SK-N-SH (cell line): ENCODE results near the gene GREM2.

ENCODE experiments used
- CTCF ChIP-seq: fragments of 200-600 bp; sonication (generic); IDR thresholded peaks from 2 replicates; pipeline ENCODE4 v1.6.1; 2017; ENCODE audit warnings: antibody characterized with exemption, mild to moderate bottlenecking, moderate library complexity
- EP300 ChIP-seq, 2 experiments: IDR thresholded peaks; 2 replicates each; pipeline versions ENCODE4 v1.4.0 to v1.6.1; 2012; ENCODE audit warnings: borderline replicate concordance in 1 of 2, low read depth in 1 of 2, low read length in 1 of 2
- EZH2phosphoT487 ChIP-seq: fragments of 200-600 bp; sonication (generic); IDR thresholded peaks from 2 replicates; pipeline ENCODE4 v1.6.1; 2017; ENCODE audit warnings: low read depth, mixed run types, mild to moderate bottlenecking, antibody characterized with exemption, moderate library complexity, borderline replicate concordance
- FOXM1 ChIP-seq: IDR thresholded peaks from 2 replicates; pipeline ENCODE4 v1.4.0; 2012; ENCODE audit warnings: low read depth, mild to moderate bottlenecking
- MEF2A ChIP-seq: IDR thresholded peaks from 2 replicates; pipeline ENCODE4 v1.4.0; 2012; ENCODE audit warnings: low read depth, borderline replicate concordance
- SMC3 ChIP-seq: IDR thresholded peaks from 2 replicates; pipeline ENCODE4 v1.6.1; 2012; ENCODE audit warnings: low read depth, low read length, improper control_type of control experiment
- TAF1 ChIP-seq: IDR thresholded peaks from 2 replicates; pipeline ENCODE4 v1.6.1; 2012; ENCODE audit warnings: low read depth, mild to moderate bottlenecking, low read length, moderate library complexity, borderline replicate concordance
- TEAD4 ChIP-seq: IDR thresholded peaks from 2 replicates; pipeline ENCODE4 v1.4.0; 2012; ENCODE audit warnings: mild to moderate bottlenecking, borderline replicate concordance; ENCODE audit not compliant: insufficient read depth
- YY1 ChIP-seq: IDR thresholded peaks from 2 replicates; pipeline ENCODE4 v1.4.0; 2012; ENCODE audit warnings: low read depth, mild to moderate bottlenecking
- ZBTB33 ChIP-seq: IDR thresholded peaks from 2 replicates; pipeline ENCODE4 v1.4.0; 2012; ENCODE audit warnings: low read depth, borderline replicate concordance
- TF ChIP-seq, protein P1 (sequence below): IDR thresholded peaks from 2 replicates; pipeline ENCODE4 v1.4.0; 2012; ENCODE audit warnings: low read depth
- TF ChIP-seq, protein P2 (sequence below): IDR thresholded peaks from 2 replicates; pipeline ENCODE4 v1.4.0; 2012; ENCODE audit warnings: low read depth, borderline replicate concordance

DNA sequence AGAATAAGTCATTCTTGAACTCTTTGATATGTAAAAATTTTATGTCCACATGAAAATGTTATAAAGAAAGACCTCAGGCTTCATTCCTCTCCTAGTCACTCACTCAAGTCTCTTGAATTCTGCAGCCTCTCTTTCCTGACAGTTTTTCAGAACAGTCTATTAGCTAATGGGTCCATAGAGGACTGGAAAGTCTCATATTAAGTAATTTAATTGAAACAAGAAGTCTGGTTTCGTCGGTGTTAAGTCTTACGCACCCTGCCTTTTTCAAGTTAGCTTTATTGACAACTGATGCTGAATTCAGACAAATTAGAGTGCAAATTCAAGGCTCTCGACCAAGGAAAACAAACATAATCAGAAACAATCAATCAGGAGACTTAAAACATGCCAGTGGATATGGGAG lies 105.8 kb downstream of the GREM2 start:
- no peak for TF ChIP-seq FOXM1
- no peak for TF ChIP-seq CTCF
- no peak for TF ChIP-seq EP300 (IDR thresholded peaks at IDR 0.05; ENCODE audit: borderline replicate concordance in 1 of 2, low read depth in 1 of 2, low read length in 1 of 2)
- TF ChIP-seq YY1, result no peak
- TF ChIP-seq TAF1, result no peak
- TF ChIP-seq SMC3, result no peak
- TF ChIP-seq, protein P1, sequence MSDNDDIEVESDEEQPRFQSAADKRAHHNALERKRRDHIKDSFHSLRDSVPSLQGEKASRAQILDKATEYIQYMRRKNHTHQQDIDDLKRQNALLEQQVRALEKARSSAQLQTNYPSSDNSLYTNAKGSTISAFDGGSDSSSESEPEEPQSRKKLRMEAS, result no peak
- no peak for TF ChIP-seq MEF2A
- no peak for TF ChIP-seq EZH2phosphoT487
- TF ChIP-seq, protein P2, sequence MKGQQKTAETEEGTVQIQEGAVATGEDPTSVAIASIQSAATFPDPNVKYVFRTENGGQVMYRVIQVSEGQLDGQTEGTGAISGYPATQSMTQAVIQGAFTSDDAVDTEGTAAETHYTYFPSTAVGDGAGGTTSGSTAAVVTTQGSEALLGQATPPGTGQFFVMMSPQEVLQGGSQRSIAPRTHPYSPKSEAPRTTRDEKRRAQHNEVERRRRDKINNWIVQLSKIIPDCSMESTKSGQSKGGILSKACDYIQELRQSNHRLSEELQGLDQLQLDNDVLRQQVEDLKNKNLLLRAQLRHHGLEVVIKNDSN, result no peak
- TF ChIP-seq TEAD4, result no peak
- no peak for TF ChIP-seq ZBTB33
